Skin epidermis (tissue), 12 donors: ENCODE data around the gene RPL5.

ENCODE experiments used
- H3K27ac ChIP-seq, 21 experiments: fragments of 200-600 bp; sonication (generic) in 11 of 21; one replicate each; pipeline ENCODE4 v1.5.0; 2020; ENCODE audit warnings: mild to moderate bottlenecking in 3 of 21, inconsistent platforms in 2 of 21, moderate library complexity in 2 of 21
- H3K4me3 ChIP-seq, 7 experiments: fragments of 200-600 bp; sonication (generic) in 2 of 7; one replicate each; pipeline ENCODE4 v1.5.0; 2020; ENCODE audit warnings: inconsistent platforms in 2 of 7, mild to moderate bottlenecking in 2 of 7, moderate library complexity in 1 of 7

Gene RPL5

DNA sequence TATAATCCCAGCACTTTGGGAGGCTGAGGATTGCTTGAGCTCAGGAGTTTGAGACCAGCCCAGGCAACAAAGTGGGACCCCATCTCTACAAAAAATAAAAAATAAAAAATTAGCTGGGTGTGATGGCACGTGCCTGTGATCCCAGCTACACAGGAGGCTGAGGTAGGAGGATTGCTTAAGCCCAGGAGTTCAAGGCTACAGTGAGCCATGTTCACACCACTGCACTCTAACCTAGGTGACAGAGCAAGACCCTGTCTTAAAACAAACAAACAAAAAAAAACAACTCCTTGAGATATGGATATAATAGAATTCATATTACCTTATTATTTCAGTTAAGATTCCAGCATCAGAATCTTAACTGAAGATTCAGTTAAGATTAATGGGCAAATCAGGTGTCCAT lies 52.4 kb downstream of the RPL5 start:
- Histone ChIP-seq H3K4me3 (no peak overlapping the region), H3K27ac (peak overlapping the region in 2 of 21 experiments; percentile 56 to 64)

DNA sequence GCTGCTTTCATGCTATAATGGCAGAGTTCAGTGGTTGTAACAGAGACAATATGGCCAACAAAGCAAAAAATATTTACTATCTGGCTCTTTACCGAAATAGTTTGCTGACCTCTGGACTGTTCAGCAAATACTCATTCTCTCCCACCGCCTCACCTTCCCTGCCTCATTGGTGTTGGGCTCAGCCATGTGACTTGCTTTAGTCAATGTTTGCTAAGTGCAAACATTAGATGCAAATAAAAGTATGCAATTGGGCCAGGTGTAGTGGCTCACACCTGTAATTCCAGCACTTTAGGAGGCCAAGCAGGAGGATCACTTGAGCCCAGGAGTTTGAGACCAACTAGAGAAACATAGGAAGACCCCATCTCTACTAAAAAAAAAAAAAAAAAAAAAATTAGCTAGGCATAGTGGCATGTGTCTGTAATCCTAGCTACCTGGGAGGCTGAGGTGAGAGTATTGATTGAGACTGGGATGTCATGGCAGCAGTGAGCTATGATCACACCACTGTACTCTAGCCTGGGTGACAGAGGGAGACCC lies 55.1 kb downstream of the RPL5 start:
- H3K27ac ChIP-seq: no peak overlapping the region

DNA sequence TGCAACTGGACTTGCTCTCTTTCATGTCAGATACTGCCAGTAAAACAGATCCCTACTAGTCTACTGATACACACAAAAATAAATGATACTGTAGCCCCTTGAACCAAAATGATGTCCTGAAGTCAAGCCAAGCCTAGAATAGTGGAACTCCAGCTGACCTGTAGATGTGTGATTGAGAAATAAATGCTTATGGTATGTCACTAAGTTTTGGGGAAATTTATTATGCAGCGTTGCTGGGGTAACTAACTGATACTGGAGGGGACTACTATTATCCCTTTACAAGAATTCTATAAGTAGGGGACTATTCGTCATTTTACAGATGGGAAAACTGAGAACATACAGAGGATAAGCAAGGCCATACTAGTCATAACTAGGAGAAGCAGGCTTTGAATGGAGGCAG lies 55.6 kb downstream of the RPL5 start:
- no peak overlapping the region for H3K27ac ChIP-seq
- no peak overlapping the region for H3K4me3 ChIP-seq

More for the DNA sequence above, 55.1 kb downstream of the RPL5 start:
- H3K4me3 ChIP-seq: no peak overlapping the region
